Measurements from ENCODE around the gene PDCD2.
"Not testable (repeated sequence)": the region's sequence is repeated elsewhere in the genome, so short reads cannot be mapped to it uniquely, and the experiment has no call there.

PDCD2 gene

DNA sequence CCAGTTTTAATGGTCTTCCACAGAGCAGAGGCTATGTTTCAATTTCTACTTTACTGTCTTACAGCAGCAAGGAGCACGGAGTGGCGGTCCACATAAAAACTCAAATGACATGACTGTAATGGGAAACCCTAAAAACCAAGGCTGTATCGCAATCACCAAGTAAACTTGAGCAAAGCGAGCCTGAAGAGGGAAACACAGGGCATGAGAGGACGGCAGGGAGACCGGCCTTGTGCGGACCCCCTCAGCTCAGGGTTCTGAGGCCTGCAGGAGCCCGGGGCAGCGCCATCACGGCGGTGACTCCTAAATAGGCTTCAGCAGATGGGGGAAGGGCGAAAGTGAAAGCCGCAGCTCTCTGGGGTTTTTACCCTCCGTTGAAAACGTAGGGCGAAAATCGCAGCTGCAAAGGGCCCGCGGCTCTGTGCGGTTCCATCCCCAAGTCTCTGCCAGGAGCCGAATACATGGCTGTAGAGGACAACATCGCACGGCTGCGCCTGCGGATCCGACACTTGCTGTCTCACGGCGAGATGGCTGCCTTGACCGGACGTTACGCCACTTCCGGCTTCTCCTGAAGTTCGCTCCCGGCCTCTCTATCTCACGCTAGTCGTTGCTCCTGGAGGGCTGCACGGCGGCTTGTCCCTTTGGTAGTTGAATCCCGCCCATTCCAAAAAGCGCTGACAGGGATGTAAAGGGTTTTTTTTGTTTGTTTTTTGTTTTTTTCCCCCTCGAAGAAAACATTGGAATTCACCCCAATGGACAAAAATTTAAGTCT, 31.5 kb downstream of the PDCD2 start, which contains the start of gene PSMB1:
TSS of gene PSMB1 (minus strand) at position 543 of the 769 bp plus-strand sequence. CDS start at position 478, 65 bp downstream.
- DNase-seq (ENCODE audit: low read depth in 2 of 2) = peak; percentile 63 to 71

DNA sequence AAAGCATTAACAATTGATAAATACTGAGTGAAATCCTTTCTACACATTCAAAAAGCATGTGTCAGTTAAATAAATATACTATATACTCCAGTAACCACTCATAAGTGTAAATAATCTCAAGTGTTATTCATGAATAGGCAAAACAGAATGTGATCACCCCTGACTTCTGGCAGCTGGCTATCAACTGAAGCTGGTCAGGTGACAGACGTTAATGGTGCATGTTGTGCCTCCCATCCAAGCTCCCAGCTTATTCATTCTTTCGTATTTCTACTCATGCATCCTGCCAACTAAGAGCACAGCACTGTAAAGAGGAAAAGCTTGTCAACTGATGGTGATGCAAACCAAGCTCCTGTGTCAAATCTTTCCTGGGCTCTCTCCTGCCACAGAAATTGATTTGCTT, 39.0 kb downstream of the PDCD2 start:
- no peak for DNase-seq (ENCODE audit: low read depth in 2 of 2)

DNA sequence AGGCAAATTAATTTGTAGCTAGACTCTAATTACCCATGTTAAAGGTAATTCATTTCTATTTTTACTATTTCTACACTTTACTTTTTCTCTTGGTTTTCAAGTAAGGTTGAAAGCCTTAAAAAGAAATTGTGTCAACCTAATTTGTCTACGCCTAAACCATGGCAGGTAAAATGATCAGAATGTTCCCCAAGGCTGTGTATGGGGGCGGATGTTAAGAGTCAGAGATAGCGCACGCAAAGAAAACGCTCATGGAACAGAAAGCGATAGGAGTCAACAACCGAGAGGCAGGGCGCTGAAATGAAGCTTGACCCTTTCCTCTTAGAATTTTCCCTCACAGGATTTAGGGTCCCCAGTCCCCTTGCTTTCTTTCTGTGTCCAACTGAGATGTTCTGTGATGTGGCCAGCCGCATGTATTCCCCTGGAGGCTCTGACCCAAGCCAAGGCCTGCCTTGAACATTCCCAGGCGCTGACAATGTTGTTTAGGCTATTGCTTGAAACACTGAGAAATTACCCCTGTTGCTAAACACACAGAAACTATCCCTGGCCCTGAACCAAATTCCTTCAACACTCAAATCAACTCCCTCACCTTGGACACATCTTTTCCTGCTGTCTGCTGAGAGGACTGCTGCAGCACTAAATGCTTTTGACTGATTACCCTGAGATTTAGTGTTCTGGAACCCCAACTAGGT, 42.3 kb downstream of the PDCD2 start:
- no peak for DNase-seq (ENCODE audit: low read depth in 2 of 2)

DNA sequence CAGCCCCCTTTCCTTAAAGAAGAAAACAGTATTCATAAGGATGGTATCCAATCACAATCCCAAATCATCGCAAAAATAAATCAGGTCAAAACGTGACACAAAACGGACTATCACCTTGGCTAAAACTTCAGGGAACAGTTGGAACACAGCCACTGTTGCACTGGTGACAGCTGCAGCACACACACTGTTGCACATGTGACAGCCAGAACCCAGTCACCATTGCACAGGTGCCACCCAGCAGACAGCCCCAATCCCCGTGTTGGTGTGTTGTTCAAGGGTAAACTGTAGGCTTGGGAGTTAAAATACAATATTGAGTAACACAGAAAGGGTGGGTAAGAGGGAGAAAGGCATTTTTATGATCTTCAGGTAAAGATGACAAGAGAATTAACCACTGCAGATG, 47.1 kb downstream of the PDCD2 start:
- DNase-seq (ENCODE audit: low read depth in 2 of 2) = no peak

DNA sequence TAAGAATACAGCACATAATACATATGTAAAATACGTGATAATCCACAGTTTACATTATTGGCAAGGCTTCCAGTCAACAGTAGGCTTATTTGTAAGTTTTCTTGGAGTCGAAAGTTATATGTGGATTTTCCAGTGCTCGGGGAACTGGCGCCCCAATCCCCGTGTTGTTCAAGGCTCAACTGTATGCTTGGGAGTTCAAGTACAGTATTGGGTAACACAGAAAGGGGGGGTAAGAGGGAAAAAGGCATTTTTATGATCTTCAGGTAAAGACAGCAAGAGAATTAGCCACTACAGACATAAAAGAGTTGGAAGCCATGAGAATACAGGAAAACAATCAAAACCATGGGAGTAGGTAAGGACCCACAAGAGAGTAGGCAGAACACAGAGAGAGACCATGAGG, 47.8 kb downstream of the PDCD2 start:
- DNase-seq (ENCODE audit: low read depth in 2 of 2) = no peak

DNA sequence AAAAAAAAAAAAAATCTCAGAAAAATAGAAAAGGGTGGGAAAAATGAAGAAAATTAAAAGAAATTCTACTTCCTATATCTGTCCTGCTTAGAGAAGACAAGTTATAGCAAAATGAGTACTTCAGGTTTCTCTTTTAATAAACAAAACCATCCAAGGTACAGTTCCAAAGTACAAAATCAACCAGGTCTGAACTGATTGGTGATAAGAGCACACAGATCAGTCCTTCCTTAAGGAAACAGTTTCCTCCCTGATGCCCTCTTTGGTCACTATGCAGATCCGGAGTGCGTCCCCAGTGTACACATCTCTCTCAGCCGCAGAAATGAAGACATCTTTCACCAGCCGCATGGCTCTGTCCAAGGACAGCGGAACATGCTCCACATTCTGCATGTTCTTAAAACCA, 49.4 kb downstream of the PDCD2 start:
- DNase-seq (ENCODE audit: low read depth in 2 of 2) = no peak

DNA sequence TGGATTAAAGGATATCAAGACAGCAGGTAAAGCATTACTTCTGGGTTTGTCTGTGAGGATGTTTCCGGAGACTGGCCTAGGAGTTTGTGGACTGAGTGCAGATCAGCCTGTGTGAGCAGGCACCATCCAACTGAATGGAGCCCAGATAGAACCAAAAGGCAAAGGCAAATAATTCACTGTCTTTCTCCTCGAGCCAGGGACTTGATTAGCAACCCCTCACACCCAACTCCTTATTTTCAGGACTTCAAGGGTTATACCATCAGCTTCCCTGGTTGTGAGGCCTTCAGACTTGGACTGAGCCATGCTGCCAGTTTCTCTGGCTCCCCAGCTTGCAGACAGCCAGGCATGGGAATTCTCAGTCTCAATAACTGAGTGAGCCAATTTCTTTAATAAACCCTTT, 50.6 kb downstream of the PDCD2 start:
- DNase-seq (ENCODE audit: low read depth in 2 of 2) = no peak

DNA sequence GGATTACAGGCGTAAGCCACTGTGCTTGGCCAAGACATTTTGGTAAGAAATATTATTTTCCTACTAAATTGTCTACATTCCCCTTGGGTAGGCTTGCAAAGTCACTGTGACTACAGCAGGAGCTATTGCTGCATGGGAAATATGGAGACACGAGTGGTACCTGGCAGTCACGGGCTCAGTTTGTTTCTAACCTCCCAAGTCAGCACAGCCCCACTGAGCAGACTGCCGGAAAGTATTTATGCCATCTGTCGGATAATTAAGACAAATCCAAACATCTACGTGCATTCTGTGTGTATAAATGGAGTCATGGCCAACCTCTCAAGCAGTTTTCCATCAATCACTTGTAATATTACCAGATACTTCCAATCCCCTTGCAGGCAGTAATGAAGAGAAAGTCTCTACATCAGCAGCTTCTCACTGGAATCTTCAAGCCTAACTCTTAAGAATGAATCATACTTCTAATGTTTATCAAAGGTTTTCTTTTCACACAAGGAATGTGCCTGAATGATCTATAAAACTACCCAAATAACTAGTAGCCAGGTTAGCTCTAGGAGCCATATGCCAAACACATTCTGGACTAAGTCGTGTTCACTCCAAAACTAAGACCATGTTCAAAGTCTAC, 51.5 kb downstream of the PDCD2 start:
- no peak for DNase-seq (ENCODE audit: low read depth in 2 of 2)

DNA sequence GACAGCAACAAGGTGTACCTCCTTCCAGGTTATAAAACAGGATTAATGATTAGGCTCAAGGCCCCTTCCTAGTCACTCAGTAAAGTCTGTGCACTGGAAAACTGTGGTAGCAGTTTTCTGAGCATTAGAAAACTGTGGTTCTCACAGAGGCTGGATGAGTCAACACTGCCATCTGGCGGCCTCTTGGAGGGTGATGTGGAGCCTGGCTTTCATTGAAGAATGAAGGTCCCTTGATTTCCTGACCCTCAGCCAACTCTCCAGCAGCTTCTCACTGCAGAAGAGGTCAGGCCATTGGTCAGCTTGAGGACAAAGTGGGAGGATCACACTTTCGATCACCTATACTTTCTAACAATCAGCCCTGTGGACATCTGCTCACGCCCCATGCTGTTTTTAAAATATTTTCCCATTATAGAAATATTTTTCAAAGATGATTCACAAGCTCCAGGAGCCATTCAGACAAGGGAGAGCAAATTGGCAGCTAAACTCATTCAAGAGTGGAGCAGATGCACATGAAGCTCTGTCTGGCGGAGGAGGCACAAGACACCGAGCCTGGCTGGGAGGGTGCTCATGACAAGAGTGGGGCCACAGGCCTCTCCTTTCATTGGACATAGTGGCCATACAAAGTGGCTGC, 54.5 kb downstream of the PDCD2 start:
- DNase-seq (ENCODE audit: low read depth in 2 of 2) = peak; percentile 36 to 44

DNA sequence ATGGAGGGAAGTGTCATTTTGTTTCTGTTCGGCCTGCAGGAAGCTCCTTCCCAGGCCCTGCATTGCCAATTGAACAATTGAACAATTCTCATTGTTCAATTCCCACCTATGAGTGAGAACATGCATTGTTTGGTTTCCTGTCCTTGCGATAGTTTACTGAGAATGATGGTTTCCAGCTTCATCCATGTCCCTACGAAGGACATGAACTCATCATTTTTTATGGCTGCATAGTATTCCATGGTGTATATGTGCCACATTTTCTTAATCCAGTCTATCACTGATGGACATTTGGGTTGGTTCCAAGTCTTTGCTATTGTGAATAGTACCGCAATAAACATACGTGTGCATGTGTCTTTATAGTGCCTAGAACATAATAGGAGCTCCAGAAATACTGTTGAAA, 56.4 kb downstream of the PDCD2 start:
- DNase-seq (ENCODE audit: low read depth in 2 of 2) = not testable (repeated sequence)

DNA sequence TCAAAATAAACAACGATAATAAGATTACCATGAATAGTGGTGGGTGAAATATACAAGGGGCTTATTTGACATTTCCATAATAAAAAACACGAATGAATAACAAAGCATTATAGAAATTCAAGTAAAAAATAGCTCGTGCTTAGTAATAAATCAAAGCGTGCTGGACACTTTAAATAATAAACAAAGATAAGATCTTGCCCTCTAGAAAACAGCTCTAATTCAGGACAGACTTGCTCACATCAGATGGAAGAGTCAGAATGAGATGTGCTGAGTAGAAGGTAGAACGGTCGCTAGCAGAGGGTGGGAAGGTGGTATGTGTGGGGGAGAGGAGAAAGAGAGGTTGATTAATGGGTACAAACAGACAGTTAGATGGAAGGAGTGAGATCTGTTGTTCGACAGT, 58.6 kb downstream of the PDCD2 start:
- no peak for DNase-seq (ENCODE audit: low read depth in 2 of 2)

Data from activated CD8-positive, alpha-beta memory T cell treated with anti-CD3 and anti-CD28 coated beads for 4 hours (primary cell).